IPS DF 19.7 (cell line): ENCODE results near the gene YY1.
"Not testable (repeated sequence)": the region's sequence is repeated elsewhere in the genome, so short reads cannot be mapped to it uniquely, and the experiment has no call there.

Experiments
- DNase-seq: peaks from one replicate; pipeline ENCODE4 v3.0.0-alpha.2; 2013; ENCODE audit warnings: low read depth, low spot score

Gene YY1

GRCh38 chr14:100243020-100243419, 4.1 kb downstream of the YY1 start:
- no peak for DNase-seq

- DNase-seq: no peak
Observed at GRCh38 chr14:100246809-100247428, 8.0 kb downstream of the YY1 start.

GRCh38 chr14:100250732-100251465, 12.0 kb downstream of the YY1 start:
- DNase-seq: no peak

GRCh38 chr14:100252684-100253083, 13.7 kb downstream of the YY1 start:
- DNase-seq: no peak

- no peak for DNase-seq
Observed at GRCh38 chr14:100256339-100256895, 17.5 kb downstream of the YY1 start.

GRCh38 chr14:100261621-100262020, 22.7 kb downstream of the YY1 start:
- no peak for DNase-seq

GRCh38 chr14:100262545-100262944, 23.6 kb downstream of the YY1 start:
- no peak for DNase-seq

- no peak for DNase-seq
Observed at GRCh38 chr14:100263141-100263540, 24.2 kb downstream of the YY1 start.

- DNase-seq: no peak
Observed at GRCh38 chr14:100267990-100268389, 29.0 kb downstream of the YY1 start.

- no peak for DNase-seq
Observed at GRCh38 chr14:100268591-100269207, 29.8 kb downstream of the YY1 start.

GRCh38 chr14:100271247-100271939, 32.4 kb downstream of the YY1 start:
- DNase-seq: no peak

GRCh38 chr14:100274250-100274649, 35.3 kb downstream of the YY1 start:
- DNase-seq: no peak

- DNase-seq: no peak
Observed at GRCh38 chr14:100275214-100275613, 36.3 kb downstream of the YY1 start.

- no peak for DNase-seq
Observed at GRCh38 chr14:100278702-100279101, 39.8 kb downstream of the YY1 start.

- DNase-seq: no peak
Observed at GRCh38 chr14:100279133-100279532, 40.2 kb downstream of the YY1 start.

- DNase-seq: no peak
Observed at GRCh38 chr14:100279563-100279962, 40.6 kb downstream of the YY1 start.

- DNase-seq: no peak
Observed at GRCh38 chr14:100281286-100282082, 42.5 kb downstream of the YY1 start.

- DNase-seq: no peak
Observed at GRCh38 chr14:100282083-100282350, 43.1 kb downstream of the YY1 start.

- no peak for DNase-seq
Observed at GRCh38 chr14:100282766-100283419, 43.9 kb downstream of the YY1 start.

GRCh38 chr14:100283436-100283835, 44.5 kb downstream of the YY1 start:
- DNase-seq: not testable (repeated sequence)
